Retinal pigment epithelial cell (primary cell): ENCODE data around the gene GIPC2.

Source experiments
- DNase-seq: peaks from one replicate; pipeline ENCODE4 v3.0.0-alpha.2; 2010; ENCODE audit warnings: low read depth
- H3K4me3 ChIP-seq: 2 replicates; pipeline ENCODE4 v1.5.1; 2011; ENCODE audit warnings: mild to moderate bottlenecking, low read length, control low read depth, moderate library complexity
- CTCF ChIP-seq: conservative IDR thresholded peaks from 2 replicates; pipeline ENCODE4 v1.5.1; 2011; ENCODE audit warnings: low read depth, low read length, control low read depth, inconsistent platforms

GIPC2 gene

GRCh38 chr1:78005448-78005722 lies 40.4 kb upstream of the GIPC2 start:
- DNase-seq, result no peak
- TF ChIP-seq CTCF, result no peak
- H3K4me3 ChIP-seq, result peak overlapping the region; percentile 54

GRCh38 chr1:78005755-78006154 lies 40.0 kb upstream of the GIPC2 start:
- H3K4me3 ChIP-seq, result peak overlapping the region; percentile 54
- no peak for TF ChIP-seq CTCF
- peak; percentile 87 for DNase-seq

GRCh38 chr1:78006521-78006920 lies 39.2 kb upstream of the GIPC2 start:
- DNase-seq, result no peak
- no peak for TF ChIP-seq CTCF
- H3K4me3 ChIP-seq, result peak overlapping the region; percentile 54

GRCh38 chr1:78007677-78008341 lies 38.0 kb upstream of the GIPC2 start:
- H3K4me3 ChIP-seq, result no peak overlapping the region
- DNase-seq, result no peak

GRCh38 chr1:78009276-78009675 lies 36.5 kb upstream of the GIPC2 start:
- no peak overlapping the region for H3K4me3 ChIP-seq
- no peak for TF ChIP-seq CTCF
- no peak for DNase-seq

More at GRCh38 chr1:78007677-78008341, 38.0 kb upstream of the GIPC2 start:
- TF ChIP-seq CTCF, result no peak

- DNase-seq, result no peak
Measured at GRCh38 chr1:78009836-78010235, 35.9 kb upstream of the GIPC2 start.

More at GRCh38 chr1:78009836-78010235, 35.9 kb upstream of the GIPC2 start:
- no peak overlapping the region for H3K4me3 ChIP-seq
- no peak for TF ChIP-seq CTCF
